Peyer's patch (tissue), 4 donors: ENCODE results near the gene AHR.

Experiments
- CTCF ChIP-seq, 6 experiments: fragments of 450-650 bp in 4 of 6; fragments of 200-600 bp in 2 of 6; sonication (generic) in 1 of 6; IDR thresholded peaks; one replicate each; pipeline ENCODE4 v1.5.1; 2017 to 2019; ENCODE audit warnings: antibody characterized with exemption in 6 of 6, mild to moderate bottlenecking in 3 of 6, moderate library complexity in 1 of 6
- POLR2A ChIP-seq, 2 donors: fragments of 450-650 bp; IDR thresholded peaks; one replicate each; pipeline ENCODE4 v1.5.1; 2017; ENCODE audit warnings: antibody characterized with exemption in 2 of 2, mild to moderate bottlenecking in 2 of 2, moderate library complexity in 2 of 2

GRCh38 chr7:17325364-17325763 lies 26.9 kb downstream of the AHR start:
- TF ChIP-seq CTCF (IDR thresholded peaks at IDR 0.05) = no peak
- no peak for TF ChIP-seq POLR2A (IDR thresholded peaks at IDR 0.05)
